Dermis microvascular lymphatic vessel endothelial cell (primary cell): ENCODE data around the gene FEM1B. TPM values are rescaled to one million over a fixed set of nuclear protein-coding genes. Genes with fewer than 3 reads are reported as not detected.

ENCODE experiments used
- DNase-seq, 2 donors: peaks; one replicate each; pipeline versions ENCODE4 v3.0.0 to v3.0.0-alpha.2; 2010; ENCODE audit warnings: low read depth in 2 of 2
- total RNA-seq: library from RNA; depleted of rRNA; stranded (reverse); fragments of >200 nt; gene quantifications from 2 replicates; pipeline ENCODE4 v1.2.1, GENCODE V29; 2014

FEM1B gene
- total RNA-seq, 1 donor from 2014 or later = 35.2 TPM

GRCh38 chr15:68284616-68285258 lies 7.2 kb downstream of the FEM1B start:
- no peak for DNase-seq

DNA sequence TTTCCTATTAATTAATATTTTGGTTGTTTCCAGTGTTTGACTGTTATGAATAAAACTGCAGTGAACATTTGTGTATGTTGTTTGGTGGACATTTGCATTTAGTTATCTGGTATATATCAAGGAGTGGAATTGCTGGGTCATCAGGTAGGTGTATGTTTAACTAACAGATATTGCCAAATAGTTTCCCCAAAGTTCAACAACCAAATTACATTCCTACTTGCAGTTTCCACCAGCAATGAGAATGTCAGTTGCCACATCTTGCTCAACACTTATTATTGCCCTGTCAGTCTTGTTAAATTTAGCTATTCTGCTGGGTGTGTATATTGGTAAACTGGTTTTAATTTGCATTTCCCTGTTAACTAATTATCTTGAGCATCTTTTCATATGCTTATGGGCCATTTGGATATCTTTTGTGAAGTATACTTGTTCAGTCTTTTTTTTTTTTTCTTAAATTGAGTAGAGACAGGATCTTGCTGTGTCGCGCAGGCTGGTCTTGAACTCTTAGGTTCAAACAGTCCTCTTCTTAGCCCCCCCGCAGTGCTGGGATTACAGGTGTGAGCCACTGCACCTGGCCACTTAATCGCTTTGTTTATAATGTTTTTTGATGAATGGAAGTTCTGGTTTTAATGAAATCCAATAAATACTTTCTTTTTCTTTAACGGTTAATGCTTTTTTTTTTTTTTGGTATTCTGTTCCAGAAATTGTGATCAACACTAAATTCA lies 7.9 kb downstream of the FEM1B start:
- no peak for DNase-seq

GRCh38 chr15:68286256-68286655 lies 8.7 kb downstream of the FEM1B start:
- DNase-seq = no peak

DNA sequence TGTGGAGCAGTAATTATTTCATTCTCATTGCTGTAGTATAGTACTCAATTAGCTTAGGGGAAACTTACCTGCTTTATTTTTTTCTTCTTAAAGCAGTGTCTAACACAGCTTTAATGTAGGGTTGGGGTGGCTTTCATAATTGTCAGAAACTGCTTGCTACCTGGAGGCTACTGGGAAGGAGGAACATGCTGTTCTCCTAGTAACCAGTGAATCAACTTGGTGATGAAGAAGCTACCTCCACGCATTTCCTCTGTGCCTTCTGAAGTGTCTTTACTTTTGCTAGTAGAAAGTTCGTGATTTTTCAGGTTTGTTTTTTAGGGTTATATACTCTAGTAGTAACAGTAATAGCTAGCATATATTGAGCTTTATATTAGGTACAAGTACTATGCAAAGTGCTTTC lies 11.5 kb downstream of the FEM1B start:
- no peak for DNase-seq

DNA sequence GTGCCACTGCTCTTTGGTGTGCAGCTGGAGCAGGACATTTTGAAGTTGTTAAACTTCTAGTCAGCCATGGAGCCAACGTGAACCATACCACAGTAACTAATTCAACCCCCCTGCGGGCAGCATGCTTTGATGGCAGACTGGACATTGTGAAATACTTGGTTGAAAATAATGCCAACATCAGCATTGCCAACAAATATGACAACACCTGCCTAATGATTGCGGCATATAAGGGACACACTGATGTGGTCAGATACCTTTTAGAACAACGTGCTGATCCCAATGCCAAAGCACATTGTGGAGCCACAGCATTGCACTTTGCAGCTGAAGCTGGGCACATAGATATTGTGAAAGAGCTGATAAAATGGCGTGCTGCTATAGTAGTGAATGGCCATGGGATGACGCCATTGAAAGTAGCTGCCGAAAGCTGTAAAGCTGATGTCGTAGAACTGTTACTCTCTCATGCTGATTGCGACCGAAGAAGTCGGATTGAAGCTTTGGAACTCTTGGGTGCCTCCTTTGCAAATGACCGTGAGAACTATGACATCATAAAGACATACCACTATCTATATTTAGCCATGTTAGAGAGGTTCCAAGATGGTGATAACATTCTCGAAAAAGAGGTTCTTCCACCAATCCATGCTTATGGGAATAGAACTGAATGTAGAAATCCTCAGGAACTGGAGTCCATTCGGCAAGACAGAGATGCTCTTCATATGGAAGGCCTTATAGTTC lies 12.2 kb downstream of the FEM1B start:
- DNase-seq = no peak

DNA sequence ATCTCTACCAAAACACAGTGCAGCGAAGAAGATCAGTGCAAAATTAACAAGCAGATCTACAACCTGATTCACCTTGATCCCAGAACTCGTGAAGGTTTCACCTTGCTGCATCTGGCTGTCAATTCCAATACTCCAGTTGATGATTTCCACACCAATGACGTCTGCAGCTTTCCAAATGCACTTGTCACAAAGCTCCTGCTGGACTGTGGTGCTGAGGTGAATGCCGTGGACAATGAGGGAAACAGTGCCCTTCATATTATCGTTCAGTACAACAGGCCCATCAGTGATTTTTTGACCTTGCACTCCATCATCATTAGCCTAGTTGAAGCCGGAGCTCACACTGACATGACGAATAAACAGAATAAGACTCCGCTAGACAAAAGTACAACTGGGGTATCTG lies 13.2 kb downstream of the FEM1B start:
- DNase-seq = no peak

DNA sequence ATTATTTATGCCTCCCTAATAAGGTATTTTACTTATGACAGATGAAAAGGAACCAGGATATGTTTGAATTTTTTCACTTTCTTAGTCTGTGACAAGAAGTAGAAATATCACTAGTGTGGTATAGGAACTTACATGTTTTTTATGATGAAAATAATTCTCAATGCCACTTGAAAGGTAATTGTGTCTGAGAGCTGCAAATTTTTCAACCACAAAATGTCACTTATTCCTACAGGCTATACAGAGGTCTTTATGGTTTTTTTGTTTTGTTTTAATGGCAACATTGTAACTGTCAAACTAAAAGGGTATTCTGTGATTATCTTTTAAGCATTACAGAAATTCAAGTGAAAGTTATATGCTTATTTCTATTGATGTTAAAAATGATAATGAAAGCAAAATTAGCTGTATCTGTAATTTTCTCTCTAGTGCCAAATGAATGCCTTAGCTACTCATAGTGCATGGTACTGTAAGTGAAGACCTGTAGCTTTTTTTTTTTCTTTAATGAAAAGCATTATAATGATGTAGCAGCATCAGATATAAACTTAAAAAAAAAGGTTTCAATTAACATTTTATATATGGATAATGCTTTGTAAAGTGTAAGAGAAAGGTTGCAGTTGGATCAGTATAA lies 14.7 kb downstream of the FEM1B start:
- DNase-seq = no peak

DNA sequence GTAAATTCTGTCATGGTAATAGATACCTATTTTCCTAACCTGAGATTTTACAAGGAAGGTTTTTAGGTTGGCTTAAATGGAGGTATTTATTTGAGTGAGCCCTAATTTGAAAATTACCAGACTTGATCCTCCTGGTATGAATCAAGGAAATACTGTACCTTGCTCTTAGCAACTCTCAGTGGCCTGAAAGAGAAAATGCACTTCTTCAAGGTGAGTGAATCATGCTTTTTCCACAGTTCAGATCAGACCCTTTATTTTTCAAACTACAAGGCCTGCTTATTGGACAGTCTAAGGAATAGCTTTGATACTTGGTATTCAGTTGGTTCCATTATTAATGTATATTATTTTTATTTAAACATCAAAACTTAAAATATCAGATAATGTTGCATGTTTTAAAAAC lies 15.4 kb downstream of the FEM1B start:
- no peak for DNase-seq

DNA sequence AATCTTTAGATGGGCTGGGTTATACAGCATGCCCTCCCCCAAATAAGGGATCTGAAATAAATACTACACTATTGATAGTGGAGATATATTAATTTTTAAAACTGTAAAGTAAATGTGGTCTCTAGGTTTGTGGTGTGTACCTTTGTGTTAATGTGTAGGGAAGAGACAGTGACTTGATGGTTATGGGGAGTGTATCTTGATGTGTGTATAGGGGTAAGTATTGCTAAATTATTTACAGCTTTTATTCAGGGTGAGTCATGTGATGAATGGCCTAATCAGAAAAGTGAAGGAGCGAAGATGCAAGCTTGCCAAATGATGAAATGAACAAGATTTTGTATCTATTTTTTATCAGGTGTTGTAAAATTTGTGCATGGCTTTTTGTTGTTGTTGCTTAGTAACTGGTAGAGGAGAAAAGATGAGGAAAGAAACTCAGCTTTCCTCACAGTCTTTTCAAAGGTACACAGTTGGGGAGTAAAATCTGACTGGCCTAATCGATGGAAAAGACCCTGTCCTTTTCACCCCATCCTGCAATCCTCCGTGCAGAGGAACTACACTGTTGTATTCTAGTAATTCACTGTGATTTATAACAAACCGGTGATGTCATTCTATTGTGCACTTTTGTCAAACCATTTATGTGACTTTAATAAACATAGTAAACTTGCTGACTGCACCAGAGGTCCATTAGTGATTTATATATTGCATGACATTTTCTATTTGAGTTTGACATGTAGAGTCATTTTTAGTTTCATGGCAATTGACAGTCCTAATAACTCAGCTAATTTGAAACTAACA lies 17.7 kb downstream of the FEM1B start:
- DNase-seq = peak in 1 of 2 donors; percentile 17

- DNase-seq = no peak
Observed at GRCh38 chr15:68298336-68298735, 20.8 kb downstream of the FEM1B start.

DNA sequence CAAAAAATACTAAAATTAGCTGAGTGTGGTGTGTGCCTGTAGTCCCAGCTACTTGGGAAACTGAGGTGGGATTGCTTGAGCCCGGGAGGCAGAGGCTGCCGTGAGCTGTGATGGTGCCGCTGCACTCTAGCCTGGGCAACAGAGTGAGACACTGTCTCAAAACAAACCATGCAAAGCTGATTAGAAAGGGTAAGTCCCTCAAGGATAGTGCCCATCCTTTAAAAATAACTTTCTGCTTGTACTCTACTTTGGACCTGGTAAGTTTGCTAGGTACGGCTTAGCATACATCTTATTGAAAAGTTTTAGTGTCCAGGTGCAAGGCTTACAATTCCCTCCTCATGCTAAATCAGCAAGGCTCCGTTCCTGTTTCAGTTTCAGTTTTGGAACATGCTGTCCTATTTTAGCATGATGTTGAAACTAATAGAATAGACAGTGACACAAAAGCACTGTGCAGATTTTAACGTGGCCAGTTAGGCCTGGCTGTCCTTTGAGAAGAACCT lies 21.4 kb downstream of the FEM1B start:
- no peak for DNase-seq

DNA sequence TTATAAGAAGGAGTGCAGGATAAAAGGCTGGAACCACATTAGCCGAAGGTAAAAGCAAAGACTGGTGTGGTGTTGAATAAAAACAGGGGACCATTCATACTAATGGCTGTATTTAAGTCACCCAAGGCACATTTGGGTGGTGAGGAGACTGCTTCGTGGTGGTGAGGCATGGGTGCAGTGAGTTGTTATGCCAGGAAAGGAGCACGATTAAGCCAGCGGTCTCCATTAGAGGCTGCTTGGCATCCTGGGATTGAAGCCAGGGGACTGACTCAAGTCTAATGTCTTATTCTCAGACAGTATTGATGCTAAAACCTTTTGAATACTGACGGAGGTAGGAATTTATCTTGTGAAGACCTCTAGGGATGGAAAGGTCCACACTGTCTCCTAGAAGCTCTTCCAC lies 21.9 kb downstream of the FEM1B start:
- no peak for DNase-seq

DNA sequence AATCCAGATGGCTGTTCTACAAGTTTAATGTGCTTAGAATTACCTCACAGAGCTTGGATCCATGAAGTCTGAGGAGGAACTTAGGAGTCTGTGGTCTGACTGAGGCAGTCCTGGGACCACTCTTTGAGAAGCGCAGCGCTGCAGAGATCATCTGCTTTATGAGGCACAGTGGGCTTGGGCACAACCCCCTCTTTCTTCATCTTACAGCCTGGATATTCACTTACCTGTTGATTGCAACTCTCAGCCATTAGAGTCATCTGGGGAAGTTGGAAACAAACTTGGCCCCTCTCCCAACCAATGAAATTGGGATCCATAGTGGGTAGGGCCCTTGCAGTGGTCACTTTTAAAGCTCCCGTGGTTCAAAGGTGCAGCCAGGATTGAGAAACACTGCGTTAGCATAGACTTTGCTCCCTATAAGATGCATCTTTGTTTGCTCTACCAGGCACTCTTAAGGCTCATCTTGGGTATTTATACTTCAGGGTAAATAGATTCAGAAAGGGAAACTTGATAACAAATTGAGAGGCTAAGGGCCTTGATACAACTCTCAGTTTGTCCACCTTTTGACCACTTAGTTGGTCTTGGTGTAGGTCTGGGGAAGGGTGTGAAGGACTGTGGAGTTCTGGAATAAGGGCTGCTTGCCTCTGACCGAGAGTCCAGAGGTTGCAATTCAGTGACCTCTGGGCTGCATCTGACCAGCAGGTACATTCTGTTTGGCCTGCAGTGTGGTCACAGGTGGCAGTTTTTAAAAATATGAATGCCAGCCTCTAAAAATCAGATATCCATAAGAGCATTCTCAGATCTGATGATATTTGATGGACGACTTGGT lies 22.8 kb downstream of the FEM1B start:
- no peak for DNase-seq

GRCh38 chr15:68301301-68301700 lies 23.8 kb downstream of the FEM1B start:
- DNase-seq = no peak

- DNase-seq = no peak
Observed at GRCh38 chr15:68302729-68303128, 25.2 kb downstream of the FEM1B start.

DNA sequence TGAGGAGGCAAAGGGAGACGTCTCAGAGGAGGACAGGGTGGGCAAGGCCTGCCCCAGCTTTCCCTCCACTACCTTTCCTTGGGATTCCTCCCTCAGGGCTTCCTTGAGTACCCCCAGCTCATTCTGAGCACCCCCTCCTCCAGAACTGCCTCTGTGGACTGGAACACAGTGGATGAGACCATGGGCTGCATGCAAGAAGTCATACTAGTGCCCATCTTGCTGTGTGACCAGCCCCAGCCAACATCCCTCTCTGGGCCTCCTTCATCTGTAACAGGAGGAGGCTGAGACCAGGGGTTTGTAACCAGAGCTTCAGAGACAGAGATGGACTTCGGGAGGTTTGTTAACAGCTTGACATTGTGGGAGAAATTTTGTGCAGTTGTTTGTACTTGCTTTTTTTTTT lies 25.6 kb downstream of the FEM1B start:
- no peak for DNase-seq

DNA sequence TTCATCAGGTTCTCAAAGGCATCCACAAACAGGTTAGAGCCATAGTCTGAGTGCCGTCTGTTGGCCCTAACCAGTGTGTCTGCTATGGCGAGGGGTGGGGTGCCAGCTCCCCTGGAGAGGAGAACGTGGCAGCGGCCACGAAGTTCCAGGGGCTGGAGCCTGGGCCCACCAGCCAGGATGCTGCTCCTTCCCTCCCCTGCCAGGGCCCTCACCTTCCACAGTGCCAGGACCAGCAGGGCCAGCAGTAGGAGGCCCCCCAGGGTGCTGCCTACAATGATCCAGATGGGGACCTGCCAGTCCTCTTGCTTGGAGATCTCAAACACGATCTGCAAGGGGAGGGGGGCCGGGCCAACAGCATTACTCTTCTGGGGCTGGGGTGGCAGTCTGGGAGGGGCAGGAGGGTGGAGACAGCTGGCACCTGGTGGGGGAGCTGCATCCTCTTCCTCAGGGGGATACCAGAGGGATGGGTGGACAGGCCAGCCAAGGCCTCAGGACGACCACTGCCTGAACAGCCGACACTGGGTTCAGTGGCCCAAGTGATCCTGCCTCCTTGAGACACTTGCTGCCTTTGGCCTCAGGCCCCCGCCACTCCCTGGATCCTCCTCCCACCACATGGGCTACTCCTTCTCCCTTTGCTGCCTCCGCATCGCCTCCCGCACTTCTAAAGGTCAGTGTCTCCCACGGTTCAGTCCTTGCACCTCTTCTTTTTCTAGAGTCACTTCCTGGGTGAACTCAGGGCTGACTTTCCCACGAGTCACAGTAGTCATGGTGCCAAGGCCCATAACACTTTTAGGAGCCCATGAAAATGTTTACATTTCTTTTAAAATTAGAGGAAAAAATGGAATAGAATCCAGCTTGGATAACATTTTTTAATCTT lies 26.3 kb downstream of the FEM1B start:
- DNase-seq = no peak

GRCh38 chr15:68304589-68305337 lies 27.2 kb downstream of the FEM1B start:
- no peak for DNase-seq

GRCh38 chr15:68305420-68305871 lies 27.9 kb downstream of the FEM1B start:
- DNase-seq = no peak
